ENCODE results near the gene TRAPPC3L.

DNA sequence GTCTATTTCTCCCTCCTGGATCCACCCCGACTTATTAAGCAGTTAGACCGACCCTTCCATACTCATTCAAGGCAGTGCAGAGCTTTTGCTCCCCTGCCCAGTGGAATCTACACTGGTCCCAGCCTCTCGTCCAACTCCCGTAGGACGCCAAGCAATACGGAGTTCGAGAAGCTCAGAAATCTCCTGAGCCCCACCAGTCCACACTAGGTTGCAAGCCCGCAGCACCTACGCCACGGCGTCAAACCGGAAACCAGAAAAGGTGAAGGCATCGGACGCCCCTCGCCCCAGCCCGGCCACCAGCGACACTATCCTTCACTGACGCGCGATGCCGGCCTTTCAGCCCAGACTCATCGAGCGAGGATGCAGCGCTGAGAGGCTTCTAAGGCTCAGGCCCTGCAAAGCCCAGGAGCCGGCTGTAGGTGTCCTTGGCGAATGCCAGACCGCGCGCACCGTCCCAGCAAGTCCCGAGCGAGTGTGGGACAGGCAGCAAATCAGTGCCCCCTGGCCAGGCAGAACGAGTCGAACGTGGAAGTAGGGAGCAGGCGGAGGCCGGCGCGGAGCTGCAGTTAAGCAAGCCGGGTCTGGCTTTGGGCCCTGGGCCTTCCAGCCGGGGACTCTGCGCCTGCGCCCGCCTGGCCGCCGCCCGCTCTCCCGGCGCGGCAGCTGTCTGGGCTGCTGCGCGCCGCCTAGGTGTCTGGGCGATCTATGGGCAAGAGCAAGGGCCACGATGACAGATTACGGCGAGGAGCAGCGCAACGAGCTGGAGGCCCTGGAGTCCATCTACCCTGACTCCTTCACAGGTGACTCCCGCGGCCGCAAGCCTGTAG lies 25.6 kb upstream of the TRAPPC3L start, which contains the start of gene RWDD1:
- no peak for TF ChIP-seq FOXK2 (IDR thresholded peaks at IDR 0.05)
- TF ChIP-seq SP1 (IDR thresholded peaks at IDR 0.05), result no peak
- TF ChIP-seq BHLHE40 (IDR thresholded peaks at IDR 0.05; ENCODE audit: borderline replicate concordance), result no peak

Measured in HEK293T (cell line).